ENCODE measurements around the gene KCNT1. TPM values are rescaled to one million over a fixed set of nuclear protein-coding genes. Genes with fewer than 3 reads are reported as not detected.

KCNT1 gene
- total RNA-seq, 1 donor from 2014 or later: not detected

DNA sequence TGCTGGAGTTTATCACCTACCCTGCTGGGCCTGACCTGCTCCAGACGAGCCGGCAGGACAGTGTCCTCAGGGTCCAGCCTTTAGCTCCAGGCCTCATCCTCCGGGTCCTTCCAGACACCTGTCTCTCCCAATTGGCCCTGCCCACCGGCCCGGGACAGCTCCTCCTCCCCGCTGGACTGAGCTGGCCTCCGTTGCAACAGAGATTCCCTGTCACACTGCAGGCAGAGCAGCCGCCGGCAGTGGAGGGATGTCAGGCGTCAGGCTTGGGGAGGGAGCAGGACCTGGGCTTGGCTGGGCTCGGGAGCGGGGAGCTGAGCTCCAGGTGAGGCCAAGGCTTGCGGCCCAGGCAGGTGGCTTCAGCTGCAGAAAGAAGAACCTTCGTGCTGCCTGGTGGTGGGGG lies 1.7 kb downstream of the KCNT1 start:
- CTCF ChIA-PET: interaction anchor here (1.2 to 1.5 kb wide), 2 partner anchors 10 to 419 kb away, joined by 3 to 4 read pairs; no protein-coding TSS in a partner anchor
- ATAC-seq (ENCODE audit: low read depth) (no peak), DNase-seq (no peak)
- H3K4me3 Mint-ChIP-seq: no peak overlapping the region
- H3K27ac Mint-ChIP-seq: no peak overlapping the region
- POLR2A ChIA-PET: no interaction called here
- H3K4me1 Mint-ChIP-seq: no peaks in the 10 kb centered on the region
- H3K36me3 Mint-ChIP-seq (ENCODE audit: low read depth): no peaks in the 10 kb centered on the region
- no peaks in the 10 kb centered on the region for H3K9me3 Mint-ChIP-seq
- intact Hi-C loops (cut with micrococcal nuclease): loop anchor here (5.0 kb wide), 1 partner anchor 419 kb away; no protein-coding TSS in a partner anchor
- TF ChIP-seq, protein P1, sequence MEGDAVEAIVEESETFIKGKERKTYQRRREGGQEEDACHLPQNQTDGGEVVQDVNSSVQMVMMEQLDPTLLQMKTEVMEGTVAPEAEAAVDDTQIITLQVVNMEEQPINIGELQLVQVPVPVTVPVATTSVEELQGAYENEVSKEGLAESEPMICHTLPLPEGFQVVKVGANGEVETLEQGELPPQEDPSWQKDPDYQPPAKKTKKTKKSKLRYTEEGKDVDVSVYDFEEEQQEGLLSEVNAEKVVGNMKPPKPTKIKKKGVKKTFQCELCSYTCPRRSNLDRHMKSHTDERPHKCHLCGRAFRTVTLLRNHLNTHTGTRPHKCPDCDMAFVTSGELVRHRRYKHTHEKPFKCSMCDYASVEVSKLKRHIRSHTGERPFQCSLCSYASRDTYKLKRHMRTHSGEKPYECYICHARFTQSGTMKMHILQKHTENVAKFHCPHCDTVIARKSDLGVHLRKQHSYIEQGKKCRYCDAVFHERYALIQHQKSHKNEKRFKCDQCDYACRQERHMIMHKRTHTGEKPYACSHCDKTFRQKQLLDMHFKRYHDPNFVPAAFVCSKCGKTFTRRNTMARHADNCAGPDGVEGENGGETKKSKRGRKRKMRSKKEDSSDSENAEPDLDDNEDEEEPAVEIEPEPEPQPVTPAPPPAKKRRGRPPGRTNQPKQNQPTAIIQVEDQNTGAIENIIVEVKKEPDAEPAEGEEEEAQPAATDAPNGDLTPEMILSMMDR (IDR thresholded peaks at IDR 0.05): no peak
- H3K27me3 Mint-ChIP-seq: peaks cover 5% of the 10 kb centered on the region

DNA sequence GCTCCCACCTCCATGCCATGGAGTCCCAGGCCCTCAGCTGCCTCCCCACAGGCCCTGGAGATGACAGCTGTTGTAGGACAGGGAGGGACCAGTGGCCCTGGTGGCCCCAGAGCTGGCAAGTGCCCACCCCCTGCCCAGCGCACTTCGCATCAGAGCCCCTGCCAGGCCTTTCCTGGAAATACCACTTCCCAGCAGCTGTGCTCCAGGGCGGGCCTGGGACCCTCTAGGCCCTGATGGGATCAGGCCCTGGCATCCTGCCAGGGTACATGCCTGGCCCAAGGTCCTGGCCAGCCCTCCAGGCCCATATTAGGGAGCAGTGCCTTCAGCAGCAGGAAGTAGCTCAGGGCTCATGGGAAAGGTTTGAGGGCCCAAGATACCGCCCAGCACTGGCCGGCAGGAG lies 2.5 kb downstream of the KCNT1 start:
- ChIA-PET CTCF (interaction anchor here (1.2 kb wide), 1 partner anchor 418 kb away, joined by 4 read pairs; no protein-coding TSS in a partner anchor), POLR2A (no interaction called here)
- Mint-ChIP-seq H3K9me3 (no peaks in the 10 kb centered on the region), H3K36me3 (ENCODE audit: low read depth) (no peaks in the 10 kb centered on the region), H3K27ac (no peak overlapping the region), H3K4me3 (no peak overlapping the region), H3K4me1 (no peaks in the 10 kb centered on the region), H3K27me3 (peaks cover 5% of the 10 kb centered on the region)
- TF ChIP-seq, protein P1 (IDR thresholded peaks at IDR 0.05): no peak
- no peak for DNase-seq
- intact Hi-C loops (cut with micrococcal nuclease): loop anchor here (5.0 kb wide), 1 partner anchor 418 kb away; no protein-coding TSS in a partner anchor
- no peak for ATAC-seq (ENCODE audit: low read depth)

DNA sequence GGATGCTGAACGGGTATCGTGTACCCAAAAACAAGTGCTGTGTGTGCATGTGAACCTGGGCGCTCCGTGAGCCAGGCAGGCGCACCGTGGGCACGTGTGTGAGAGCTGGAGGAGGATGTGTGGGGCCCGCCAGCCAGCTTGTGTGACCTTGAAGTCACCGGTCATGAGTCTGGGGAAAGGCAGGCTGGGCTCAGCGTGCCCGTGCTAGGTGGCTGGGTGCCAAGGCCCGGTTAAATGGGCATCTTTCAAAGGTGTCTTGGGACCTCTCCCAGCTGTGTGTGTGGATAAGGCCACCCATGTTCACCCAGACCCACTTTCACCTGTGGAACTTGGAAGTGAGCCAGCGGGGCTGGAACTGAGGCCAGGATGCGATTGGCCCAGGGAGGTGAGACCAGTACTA lies 3.4 kb downstream of the KCNT1 start:
- ChIA-PET POLR2A (no interaction called here), CTCF (no interaction called here)
- H3K9me3 Mint-ChIP-seq: no peaks in the 10 kb centered on the region
- ATAC-seq (ENCODE audit: low read depth) (no peak), DNase-seq (no peak)
- TF ChIP-seq, protein P1 (IDR thresholded peaks at IDR 0.05): no peak
- peaks cover 5% of the 10 kb centered on the region for H3K27me3 Mint-ChIP-seq
- no peaks in the 10 kb centered on the region for H3K36me3 Mint-ChIP-seq (ENCODE audit: low read depth)
- no peak overlapping the region for H3K27ac Mint-ChIP-seq
- no peak overlapping the region for H3K4me3 Mint-ChIP-seq
- H3K4me1 Mint-ChIP-seq: no peaks in the 10 kb centered on the region
- intact Hi-C loops (cut with micrococcal nuclease): no loop called here

DNA sequence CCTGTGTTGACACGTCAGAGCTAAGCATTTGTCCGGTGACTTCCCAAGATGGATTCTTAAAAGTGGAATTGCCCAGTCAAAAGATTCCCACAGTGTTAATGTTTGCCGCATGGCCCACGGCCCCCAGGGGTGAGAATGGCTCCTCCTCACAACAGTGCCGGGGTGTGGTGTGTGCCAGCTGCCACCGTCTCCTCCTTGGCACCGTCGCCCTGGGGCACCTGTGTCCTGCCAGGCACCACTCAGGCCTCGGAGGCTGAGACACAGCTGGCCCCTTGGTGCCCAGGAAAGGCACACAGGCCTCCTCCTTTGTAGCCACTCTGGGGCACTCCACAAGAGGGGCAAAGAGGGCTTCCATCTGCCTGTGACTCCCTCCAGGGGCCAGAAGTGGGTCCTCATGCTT lies 4.3 kb downstream of the KCNT1 start:
- DNase-seq (no peak), ATAC-seq (ENCODE audit: low read depth) (no peak)
- Mint-ChIP-seq H3K9me3 (no peaks in the 10 kb centered on the region), H3K27me3 (peaks cover 5% of the 10 kb centered on the region), H3K4me1 (no peaks in the 10 kb centered on the region), H3K36me3 (ENCODE audit: low read depth) (no peaks in the 10 kb centered on the region), H3K27ac (no peak overlapping the region), H3K4me3 (no peak overlapping the region)
- POLR2A ChIA-PET: no interaction called here
- intact Hi-C loops (cut with micrococcal nuclease): no loop called here
- TF ChIP-seq, protein P1 (IDR thresholded peaks at IDR 0.05): no peak
- CTCF ChIA-PET: no interaction called here

DNA sequence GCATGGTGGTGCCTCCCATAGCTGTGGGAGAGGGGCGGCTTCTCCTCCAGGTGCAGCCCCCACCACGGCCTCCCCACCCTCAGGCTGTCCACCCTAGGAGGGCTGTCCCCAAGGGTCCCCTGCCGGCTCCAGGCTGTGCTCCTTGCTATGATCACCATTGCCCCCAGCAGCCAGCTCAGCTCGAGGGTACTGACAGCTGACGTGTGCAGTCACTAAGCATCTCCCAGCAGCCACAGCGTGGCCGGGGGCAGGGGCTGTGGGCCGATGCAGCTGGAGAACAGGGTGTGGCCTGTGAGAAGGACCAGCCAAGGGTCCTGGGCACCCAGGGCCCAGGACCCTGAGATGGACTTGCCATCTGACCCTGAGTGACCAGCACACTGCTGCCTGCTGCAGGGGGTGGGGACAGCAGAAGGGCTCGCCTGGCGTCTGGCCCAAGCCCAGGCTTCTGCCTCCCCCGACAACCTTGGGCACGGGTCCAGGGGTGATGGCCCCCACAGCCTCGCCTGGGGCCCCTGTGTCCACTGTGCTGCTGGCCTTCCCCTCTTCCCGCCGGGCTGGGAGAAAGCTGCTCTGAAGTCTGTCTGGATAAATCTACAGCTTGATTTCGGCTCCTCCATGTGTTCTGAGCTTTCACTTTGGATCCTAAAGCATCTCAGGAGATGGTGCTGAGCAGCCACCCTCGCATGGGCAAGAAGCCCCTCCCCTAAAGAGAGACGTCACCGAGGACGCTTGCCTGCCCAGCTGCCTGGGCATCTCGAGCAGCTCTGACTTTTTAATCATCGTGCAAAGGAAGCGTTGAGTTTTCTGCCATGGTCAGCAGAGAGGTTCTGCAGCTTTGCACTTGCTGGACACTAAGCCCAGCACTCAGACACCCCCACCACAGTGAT lies 5.5 kb downstream of the KCNT1 start:
- ChIA-PET CTCF (no interaction called here), POLR2A (no interaction called here)
- no peaks in the 10 kb centered on the region for H3K4me1 Mint-ChIP-seq
- no peaks in the 10 kb centered on the region for H3K9me3 Mint-ChIP-seq
- intact Hi-C loops (cut with micrococcal nuclease): no loop called here
- ATAC-seq (ENCODE audit: low read depth) (no peak), DNase-seq (no peak)
- H3K27ac Mint-ChIP-seq: no peak overlapping the region
- H3K4me3 Mint-ChIP-seq: no peak overlapping the region
- peaks cover 7% of the 10 kb centered on the region for H3K27me3 Mint-ChIP-seq
- TF ChIP-seq, protein P1 (IDR thresholded peaks at IDR 0.05): no peak
- H3K36me3 Mint-ChIP-seq (ENCODE audit: low read depth): no peaks in the 10 kb centered on the region

Data from activated B cell treated with CpG ODN at 0.5 μM for 24 hours (primary cell).